Ishikawa (cell line): ENCODE data around the gene TBC1D3G.
"Not testable (repeated sequence)": the region's sequence is repeated elsewhere in the genome, so short reads cannot be mapped to it uniquely, and the experiment has no call there.

ENCODE experiments used
- TEAD4 ChIP-seq: IDR thresholded peaks from 2 replicates; pipeline ENCODE4 v1.6.1; 2012
- YY1 ChIP-seq: IDR thresholded peaks from 2 replicates; pipeline ENCODE4 v1.6.1; 2012; ENCODE audit warnings: low read depth
- TF ChIP-seq, protein P1 (sequence below): IDR thresholded peaks from 2 replicates; pipeline ENCODE4 v1.6.1; 2012

Gene TBC1D3G

DNA sequence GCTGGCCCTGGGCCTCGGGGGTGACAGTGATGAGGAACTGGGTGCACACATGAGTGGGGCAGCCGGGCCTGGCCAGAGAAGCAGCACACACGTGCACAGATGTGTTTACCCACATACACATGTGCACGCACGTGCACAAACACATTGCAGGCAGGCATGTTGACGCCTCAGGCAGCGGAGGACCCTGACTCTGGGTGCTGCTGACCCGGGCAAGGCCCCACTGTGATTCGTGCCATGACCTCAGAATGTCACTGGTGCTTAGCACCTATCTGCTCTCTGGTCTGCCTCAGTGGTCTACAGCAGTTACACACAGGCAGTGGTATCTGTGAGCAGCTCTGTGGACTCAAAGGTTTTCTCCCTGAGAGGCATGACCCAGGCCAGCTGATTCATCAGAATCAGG lies at the start of gene TBC1D3G:
Gene TBC1D3G, plus strand, starts transcription at position 301 of the 400 bp plus-strand sequence. CDS start 1,528 bp downstream, outside the sequence.
- TF ChIP-seq TEAD4, YY1: not testable (repeated sequence)
- TF ChIP-seq, protein P1, sequence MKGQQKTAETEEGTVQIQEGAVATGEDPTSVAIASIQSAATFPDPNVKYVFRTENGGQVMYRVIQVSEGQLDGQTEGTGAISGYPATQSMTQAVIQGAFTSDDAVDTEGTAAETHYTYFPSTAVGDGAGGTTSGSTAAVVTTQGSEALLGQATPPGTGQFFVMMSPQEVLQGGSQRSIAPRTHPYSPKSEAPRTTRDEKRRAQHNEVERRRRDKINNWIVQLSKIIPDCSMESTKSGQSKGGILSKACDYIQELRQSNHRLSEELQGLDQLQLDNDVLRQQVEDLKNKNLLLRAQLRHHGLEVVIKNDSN = not testable (repeated sequence)
